ENCODE results near the gene SIX1.

DNA sequence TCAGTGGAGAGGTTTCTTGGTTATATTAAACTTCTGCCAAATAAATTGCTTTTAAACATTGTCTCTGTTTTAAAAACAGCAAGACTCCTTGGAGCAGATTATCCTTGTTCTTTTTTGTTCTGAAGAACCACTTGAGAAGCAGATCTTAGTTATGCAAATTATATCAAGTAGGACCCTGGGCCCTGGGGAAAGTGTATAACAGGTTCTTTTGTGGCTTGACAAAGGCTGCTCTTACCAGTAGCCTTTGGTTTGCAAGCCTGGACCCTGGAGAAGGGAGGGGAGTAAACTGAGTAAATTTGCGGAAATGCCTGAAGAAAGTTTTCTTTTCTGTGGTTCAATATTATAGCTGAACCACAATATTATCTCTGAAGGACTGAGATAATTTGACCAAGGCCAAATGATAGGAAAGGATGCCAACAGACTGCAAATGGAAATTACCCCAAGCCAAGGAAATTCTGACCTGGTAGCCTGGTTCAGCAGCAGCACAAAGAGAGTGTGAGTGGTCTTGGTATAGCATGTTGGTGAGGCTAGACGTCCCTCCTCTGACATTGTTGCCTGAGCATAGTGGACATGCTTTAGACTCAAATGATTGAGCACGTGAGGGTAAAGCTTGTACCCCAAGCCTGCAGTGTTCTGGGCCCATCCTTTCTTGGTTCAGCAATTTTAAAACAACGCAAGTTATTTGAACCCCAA is 30.4 kb upstream of the SIX1 start:
- TF ChIP-seq ARNT (IDR thresholded peaks at IDR 0.05) (no peak), SP1 (IDR thresholded peaks at IDR 0.05) (no peak), PKNOX1 (IDR thresholded peaks at IDR 0.05) (no peak), FOXK2 (IDR thresholded peaks at IDR 0.05) (no peak), BHLHE40 (IDR thresholded peaks at IDR 0.05; ENCODE audit: borderline replicate concordance) (no peak), FOXA1 (IDR thresholded peaks at IDR 0.05) (no peak), FOXM1 (IDR thresholded peaks at IDR 0.05; ENCODE audit: borderline replicate concordance) (no peak), L3MBTL2 (conservative IDR thresholded peaks at IDR 0.05) (no peak), ELF4 (IDR thresholded peaks at IDR 0.05) (no peak), HDGF (IDR thresholded peaks at IDR 0.05; ENCODE audit: borderline replicate concordance) (no peak)
